Subcutaneous abdominal adipose tissue (tissue), 5 donors: ENCODE data around the gene RRN3.
"Not testable (repeated sequence)": the region's sequence is repeated elsewhere in the genome, so short reads cannot be mapped to it uniquely, and the experiment has no call there.

Experiments
- H3K27ac ChIP-seq: one replicate; pipeline ENCODE4 v1.7.0; 2013; ENCODE audit warnings: low read depth, mild to moderate bottlenecking, inconsistent platforms, low read length, moderate library complexity
- H3K27me3 ChIP-seq, 5 donors: one replicate each; pipeline ENCODE4 v1.7.0; 2013; ENCODE audit warnings: low read length in 5 of 5, inconsistent platforms in 1 of 5; ENCODE audit not compliant: control insufficient read depth in 5 of 5, insufficient read depth in 4 of 5
- H3K36me3 ChIP-seq, 5 donors: one replicate each; pipeline ENCODE4 v1.7.0; 2013; ENCODE audit warnings: low read length in 5 of 5; ENCODE audit not compliant: control insufficient read depth in 5 of 5, insufficient read depth in 5 of 5
- H3K4me1 ChIP-seq, 5 donors: one replicate each; pipeline ENCODE4 v1.7.0; 2013; ENCODE audit warnings: low read length in 5 of 5, mild to moderate bottlenecking in 3 of 5, moderate library complexity in 1 of 5; ENCODE audit not compliant: control insufficient read depth in 5 of 5, insufficient read depth in 5 of 5
- H3K4me3 ChIP-seq, 5 donors: one replicate each; pipeline ENCODE4 v1.7.0; 2013; ENCODE audit warnings: low read length in 5 of 5, low read depth in 1 of 5
- H3K9ac ChIP-seq, 5 donors: one replicate each; pipeline ENCODE4 v1.7.0; 2013; ENCODE audit warnings: low read length in 5 of 5, mild to moderate bottlenecking in 4 of 5, moderate library complexity in 3 of 5
- H3K9me3 ChIP-seq, 5 donors: one replicate each; pipeline ENCODE4 v1.7.0; 2013; ENCODE audit warnings: low read length in 5 of 5; ENCODE audit not compliant: control insufficient read depth in 5 of 5
- donor health status: healthy.
- donor health status: healthy.
- donor health status: healthy.
- donor health status: healthy.
- donor health status: healthy.

RRN3 gene

GRCh38 chr16:15027503-15028344, 66.3 kb downstream of the RRN3 start:
- H3K9me3 ChIP-seq, H3K27ac ChIP-seq, H3K4me3 ChIP-seq, H3K27me3 ChIP-seq: not testable (repeated sequence)
- H3K36me3 ChIP-seq: peaks cover 5 to 72% (median 43%) of the 10 kb centered on the region in 5 donors
- H3K4me1 ChIP-seq: peaks cover 1 to 26% (median 13%) of the 10 kb centered on the region in 5 donors
- H3K9ac ChIP-seq: peak overlapping the region in 3 of 5 donors; percentile 8 to 20 (median 19)

GRCh38 chr16:15027051-15027450, 67.0 kb downstream of the RRN3 start:
- Histone ChIP-seq H3K4me1 (peaks cover 1 to 23% (median 9%) of the 10 kb centered on the region in 5 donors), H3K36me3 (peaks cover 6 to 70% (median 41%) of the 10 kb centered on the region in 5 donors)
- H3K27ac ChIP-seq, H3K9me3 ChIP-seq, H3K9ac ChIP-seq, H3K4me3 ChIP-seq, H3K27me3 ChIP-seq: not testable (repeated sequence)

- H3K4me1 ChIP-seq: peaks cover 0 to 17% (median 9%) of the 10 kb centered on the region in 5 donors
- H3K9me3 ChIP-seq, H3K9ac ChIP-seq, H3K4me3 ChIP-seq, H3K27me3 ChIP-seq, H3K27ac ChIP-seq: not testable (repeated sequence)
- H3K36me3 ChIP-seq: peaks cover 6 to 69% (median 31%) of the 10 kb centered on the region in 5 donors
Measured at GRCh38 chr16:15025234-15025951, 68.7 kb downstream of the RRN3 start.

- H3K4me3 ChIP-seq, H3K27me3 ChIP-seq, H3K9me3 ChIP-seq, H3K27ac ChIP-seq, H3K9ac ChIP-seq: not testable (repeated sequence)
- Histone ChIP-seq H3K4me1 (peaks cover 0 to 17% (median 9%) of the 10 kb centered on the region in 5 donors), H3K36me3 (peaks cover 6 to 67% (median 31%) of the 10 kb centered on the region in 5 donors)
Measured at GRCh38 chr16:15024858-15025199, 69.2 kb downstream of the RRN3 start.

- H3K4me1 ChIP-seq: peaks cover 0 to 14% (median 9%) of the 10 kb centered on the region in 5 donors
- peaks cover 6 to 66% (median 32%) of the 10 kb centered on the region in 5 donors for H3K36me3 ChIP-seq
- not testable (repeated sequence) for H3K4me3 ChIP-seq, H3K9ac ChIP-seq, H3K27ac ChIP-seq, H3K27me3 ChIP-seq, H3K9me3 ChIP-seq
Measured at GRCh38 chr16:15023381-15024077, 70.5 kb downstream of the RRN3 start.

- peaks cover 6 to 60% (median 28%) of the 10 kb centered on the region in 5 donors for H3K36me3 ChIP-seq
Measured at GRCh38 chr16:15022194-15022593, 71.9 kb downstream of the RRN3 start.

GRCh38 chr16:15021429-15021828, 72.6 kb downstream of the RRN3 start:
- H3K27me3 ChIP-seq: not testable (repeated sequence)

More at GRCh38 chr16:15022194-15022593, 71.9 kb downstream of the RRN3 start:
- H3K4me3 ChIP-seq, H3K27me3 ChIP-seq, H3K27ac ChIP-seq, H3K9me3 ChIP-seq, H3K9ac ChIP-seq: not testable (repeated sequence)
- peaks cover 0 to 13% (median 7%) of the 10 kb centered on the region in 5 donors for H3K4me1 ChIP-seq

GRCh38 chr16:15016951-15017580, 77.0 kb downstream of the RRN3 start:
- Histone ChIP-seq H3K9ac (peak overlapping the region in 2 of 5 donors; percentile 19 to 21), H3K27ac (peak overlapping the region; percentile 69), H3K36me3 (peaks cover 0 to 35% (median 21%) of the 10 kb centered on the region in 5 donors), H3K4me1 (peaks cover 4 to 34% (median 28%) of the 10 kb centered on the region in 5 donors)
- not testable (repeated sequence) for H3K9me3 ChIP-seq, H3K4me3 ChIP-seq, H3K27me3 ChIP-seq

More at GRCh38 chr16:15021429-15021828, 72.6 kb downstream of the RRN3 start:
- H3K36me3 ChIP-seq: peaks cover 6 to 59% (median 32%) of the 10 kb centered on the region in 5 donors
- not testable (repeated sequence) for H3K9me3 ChIP-seq, H3K4me3 ChIP-seq, H3K27ac ChIP-seq, H3K9ac ChIP-seq
- peaks cover 1 to 20% (median 15%) of the 10 kb centered on the region in 5 donors for H3K4me1 ChIP-seq

GRCh38 chr16:15016354-15016753, 77.7 kb downstream of the RRN3 start:
- Histone ChIP-seq H3K9ac (peak overlapping the region in 3 of 5 donors; percentile 19 to 28 (median 21)), H3K36me3 (peaks cover 0 to 35% (median 18%) of the 10 kb centered on the region in 5 donors), H3K4me1 (peaks cover 4 to 34% (median 28%) of the 10 kb centered on the region in 5 donors), H3K27ac (peak overlapping the region; percentile 69)
- not testable (repeated sequence) for H3K9me3 ChIP-seq, H3K4me3 ChIP-seq, H3K27me3 ChIP-seq
